Activated CD8-positive, alpha-beta T cell treated with anti-CD3 and anti-CD28 coated beads for 36 hours (primary cell): ENCODE data around the gene DBH. TPM values are rescaled to one million over a fixed set of nuclear protein-coding genes. Genes with fewer than 3 reads are reported as not detected.

ENCODE experiments used
- ATAC-seq: fragments of 200-7000 bp; cut with Tn5 transposase; one replicate; pipeline ENCODE4 v1.10.0; 2021; ENCODE audit warnings: mild to moderate bottlenecking, moderate library complexity
- CTCF ChIA-PET: fragments of 350-600 bp; sonication (Branson Sonifier 250); formaldehyde crosslinking; loops from one replicate; lab custom pipeline; 2021; ENCODE audit warnings: antibody characterized with exemption; lab: Charles Lee
- POLR2A ChIA-PET: fragments of 350-600 bp; sonication (Branson Sonifier 250); formaldehyde crosslinking; loops from one replicate; lab custom pipeline; 2021; ENCODE audit warnings: antibody characterized with exemption; lab: Charles Lee
- DNase-seq: peaks from one replicate; pipeline ENCODE4 v3.0.0-alpha.2; 2020
- H3K27ac Mint-ChIP-seq: one replicate; pipeline ENCODE4 v1.8.0; 2021; ENCODE audit warnings: mild to moderate bottlenecking, mixed read lengths
- H3K27me3 Mint-ChIP-seq: one replicate; pipeline ENCODE4 v1.8.0; 2021; ENCODE audit warnings: mixed read lengths
- H3K36me3 Mint-ChIP-seq: one replicate; pipeline ENCODE4 v1.8.0; 2021; ENCODE audit warnings: low read depth, mixed read lengths
- H3K4me1 Mint-ChIP-seq: one replicate; pipeline ENCODE4 v1.8.0; 2021; ENCODE audit warnings: low read depth, mixed read lengths
- H3K4me3 Mint-ChIP-seq: one replicate; pipeline ENCODE4 v1.8.0; 2021; ENCODE audit warnings: mild to moderate bottlenecking, moderate library complexity, mixed read lengths
- H3K9me3 Mint-ChIP-seq: one replicate; pipeline ENCODE4 v1.8.0; 2021; ENCODE audit warnings: mixed read lengths
- intact Hi-C: fragments of 100-400 bp; cut with micrococcal nuclease; formaldehyde crosslinking; loops from one replicate; pipeline ENCODE4 v1.10.0; 2022
- total RNA-seq, 2 experiments: library from RNA; stranded (reverse); gene quantifications; one replicate each; pipeline ENCODE4 v1.2.3, GENCODE V29; 2021
- TF ChIP-seq, protein P1 (sequence below): fragments of 200-600 bp; IDR thresholded peaks from one replicate; pipeline ENCODE4 v1.8.0; 2022; ENCODE audit warnings: antibody characterized with exemption, mild to moderate bottlenecking

Gene DBH
- total RNA-seq, 2 experiments from 2014 or later: not detected

DNA sequence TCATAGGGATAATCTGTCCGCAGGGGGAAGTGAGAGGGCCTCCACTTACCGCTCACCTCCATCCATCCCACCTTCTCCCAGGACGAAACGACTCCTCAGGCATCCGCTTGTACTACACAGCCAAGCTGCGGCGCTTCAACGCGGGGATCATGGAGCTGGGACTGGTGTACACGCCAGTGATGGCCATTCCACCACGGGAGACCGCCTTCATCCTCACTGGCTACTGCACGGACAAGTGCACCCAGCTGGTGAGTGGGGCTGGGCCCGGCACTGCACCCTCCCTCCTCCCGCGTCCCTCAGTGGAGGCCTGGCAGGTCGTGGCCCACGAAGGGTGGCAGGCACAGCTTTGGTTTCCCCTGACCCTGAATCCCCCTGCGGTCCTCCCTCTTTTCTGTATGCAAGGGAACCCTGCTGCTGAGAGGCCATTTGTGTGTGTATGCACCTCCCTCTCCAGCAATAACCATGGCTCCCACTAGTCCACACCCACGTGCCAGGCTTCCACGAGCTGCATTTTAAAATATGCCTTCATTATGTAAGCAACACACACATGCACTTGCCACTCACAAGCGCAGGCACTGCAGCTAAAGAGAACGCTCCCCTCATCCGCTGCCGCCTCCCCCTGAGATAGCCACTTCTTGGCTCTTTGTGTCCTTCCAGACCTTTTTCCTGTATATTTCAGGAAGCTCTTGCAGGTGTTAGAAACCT, 11.8 kb downstream of the DBH start:
- Mint-ChIP-seq H3K27me3 (peaks cover 9% of the 10 kb centered on the region), H3K4me1 (no peaks in the 10 kb centered on the region), H3K9me3 (no peaks in the 10 kb centered on the region), H3K4me3 (no peak overlapping the region), H3K27ac (no peak overlapping the region), H3K36me3 (no peaks in the 10 kb centered on the region)
- no peak for ATAC-seq
- POLR2A ChIA-PET: interaction anchor here (1.5 kb wide), 1 partner anchor 14 kb away, joined by 3 read pairs; no protein-coding TSS in a partner anchor
- CTCF ChIA-PET: interaction anchor here (1.1 kb wide), 1 partner anchor 58 kb away, joined by 4 read pairs; no protein-coding TSS in a partner anchor
- no peak for DNase-seq
- intact Hi-C loops: no loop called here
- TF ChIP-seq, protein P1, sequence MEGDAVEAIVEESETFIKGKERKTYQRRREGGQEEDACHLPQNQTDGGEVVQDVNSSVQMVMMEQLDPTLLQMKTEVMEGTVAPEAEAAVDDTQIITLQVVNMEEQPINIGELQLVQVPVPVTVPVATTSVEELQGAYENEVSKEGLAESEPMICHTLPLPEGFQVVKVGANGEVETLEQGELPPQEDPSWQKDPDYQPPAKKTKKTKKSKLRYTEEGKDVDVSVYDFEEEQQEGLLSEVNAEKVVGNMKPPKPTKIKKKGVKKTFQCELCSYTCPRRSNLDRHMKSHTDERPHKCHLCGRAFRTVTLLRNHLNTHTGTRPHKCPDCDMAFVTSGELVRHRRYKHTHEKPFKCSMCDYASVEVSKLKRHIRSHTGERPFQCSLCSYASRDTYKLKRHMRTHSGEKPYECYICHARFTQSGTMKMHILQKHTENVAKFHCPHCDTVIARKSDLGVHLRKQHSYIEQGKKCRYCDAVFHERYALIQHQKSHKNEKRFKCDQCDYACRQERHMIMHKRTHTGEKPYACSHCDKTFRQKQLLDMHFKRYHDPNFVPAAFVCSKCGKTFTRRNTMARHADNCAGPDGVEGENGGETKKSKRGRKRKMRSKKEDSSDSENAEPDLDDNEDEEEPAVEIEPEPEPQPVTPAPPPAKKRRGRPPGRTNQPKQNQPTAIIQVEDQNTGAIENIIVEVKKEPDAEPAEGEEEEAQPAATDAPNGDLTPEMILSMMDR: no peak

DNA sequence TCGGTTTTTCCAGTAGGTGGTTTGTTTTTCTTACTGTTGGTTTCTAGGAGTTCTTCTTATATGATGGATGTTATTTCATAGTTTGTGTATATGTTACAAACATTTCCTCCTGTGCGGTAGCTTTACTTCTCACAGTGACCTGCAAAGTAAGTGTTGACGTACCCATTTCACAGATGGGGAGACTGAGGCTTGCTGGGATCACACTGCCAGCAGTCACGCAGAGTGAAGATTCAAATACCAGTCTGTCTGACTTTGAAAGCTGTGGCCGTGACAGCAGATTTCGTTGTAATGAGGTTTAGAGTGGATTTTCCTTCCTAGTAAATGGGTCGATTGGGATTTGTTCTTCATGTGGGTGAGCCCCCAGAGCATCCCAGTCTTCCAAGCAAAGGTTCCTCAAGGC, 13.0 kb downstream of the DBH start:
- Mint-ChIP-seq H3K4me1 (no peaks in the 10 kb centered on the region), H3K36me3 (no peaks in the 10 kb centered on the region), H3K27me3 (peaks cover 12% of the 10 kb centered on the region), H3K27ac (no peak overlapping the region), H3K9me3 (no peaks in the 10 kb centered on the region), H3K4me3 (no peak overlapping the region)
- ATAC-seq: no peak
- ChIA-PET CTCF (no interaction called here), POLR2A (interaction anchor here (1.5 kb wide), 1 partner anchor 13 kb away, joined by 3 read pairs; no protein-coding TSS in a partner anchor)
- TF ChIP-seq, protein P1: no peak
- DNase-seq: no peak
- intact Hi-C loops: no loop called here

DNA sequence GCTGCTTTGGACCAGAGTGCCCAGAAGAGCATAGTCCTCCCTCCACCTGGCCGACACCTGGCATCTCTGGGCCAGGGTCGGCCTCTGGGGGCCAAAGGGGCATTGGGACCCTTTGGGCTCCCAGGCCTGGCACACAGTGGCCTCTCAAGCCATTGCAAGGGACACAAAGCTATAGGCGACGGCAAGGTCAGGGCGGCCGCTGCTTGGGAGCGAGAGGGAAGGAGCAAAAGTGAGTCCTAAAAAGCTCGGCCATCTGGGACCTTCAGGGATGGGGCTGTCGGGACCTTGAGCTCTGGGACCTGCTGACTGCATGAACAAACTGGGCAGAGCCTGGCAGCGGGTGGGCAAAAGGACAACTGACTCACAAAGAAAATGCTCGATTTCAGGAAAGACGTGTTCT, 13.9 kb downstream of the DBH start:
- Mint-ChIP-seq H3K4me1 (no peaks in the 10 kb centered on the region), H3K9me3 (no peaks in the 10 kb centered on the region), H3K27ac (no peak overlapping the region), H3K4me3 (no peak overlapping the region), H3K36me3 (no peaks in the 10 kb centered on the region), H3K27me3 (peaks cover 16% of the 10 kb centered on the region)
- CTCF ChIA-PET: no interaction called here
- no peak for ATAC-seq
- TF ChIP-seq, protein P1: no peak
- intact Hi-C loops: loop anchor here (10.0 kb wide), 1 partner anchor 75 kb away; no protein-coding TSS in a partner anchor
- POLR2A ChIA-PET: no interaction called here
- no peak for DNase-seq

DNA sequence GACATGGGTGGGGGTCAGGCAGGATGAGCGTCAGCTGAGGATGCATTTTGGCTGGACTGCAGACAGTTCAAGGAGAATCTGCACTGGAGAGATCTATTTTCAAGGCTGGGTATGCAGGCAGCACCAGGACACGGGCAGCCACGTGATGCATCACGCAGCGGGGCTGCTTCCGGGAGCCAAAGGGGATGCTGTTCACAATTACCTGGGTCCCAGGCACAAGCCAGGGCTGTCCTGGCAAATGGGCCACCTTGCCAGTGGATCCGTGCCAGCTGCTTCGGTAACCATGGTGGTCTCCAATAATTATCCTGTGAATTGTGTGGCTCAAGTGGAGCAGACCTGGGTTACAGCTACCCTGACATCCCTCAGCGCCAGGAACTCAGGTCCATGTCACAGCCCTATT, 17.5 kb downstream of the DBH start:
- H3K9me3 Mint-ChIP-seq: no peaks in the 10 kb centered on the region
- CTCF ChIA-PET: interaction anchor here (1.4 to 1.7 kb wide), 2 partner anchors 33 to 62 kb away, joined by 3 read pairs; no protein-coding TSS in a partner anchor
- intact Hi-C loops: loop anchor here (10.0 kb wide), 1 partner anchor 71 kb away; no protein-coding TSS in a partner anchor
- POLR2A ChIA-PET: no interaction called here
- H3K27ac Mint-ChIP-seq: no peak overlapping the region
- TF ChIP-seq, protein P1: no peak
- no peaks in the 10 kb centered on the region for H3K36me3 Mint-ChIP-seq
- DNase-seq (no peak), ATAC-seq (no peak)
- H3K4me1 Mint-ChIP-seq: peaks cover 12% of the 10 kb centered on the region
- peaks cover 43% of the 10 kb centered on the region for H3K27me3 Mint-ChIP-seq
- H3K4me3 Mint-ChIP-seq: no peak overlapping the region
